ENCODE results near the gene FER1L5. TPM values are rescaled to one million over a fixed set of nuclear protein-coding genes. Genes with fewer than 3 reads are reported as not detected.
A peak's percentile ranks its signal among the peaks of the same experiment; 100 is the strongest.

The FER1L5 gene
- total and polyA plus RNA-seq, 9 of the 15 experiments (the other 6 are each of a cell fraction or from before 2014, with no cell fraction given), result 0.01 TPM; not detected in 6

- TF ChIP-seq, protein P1, sequence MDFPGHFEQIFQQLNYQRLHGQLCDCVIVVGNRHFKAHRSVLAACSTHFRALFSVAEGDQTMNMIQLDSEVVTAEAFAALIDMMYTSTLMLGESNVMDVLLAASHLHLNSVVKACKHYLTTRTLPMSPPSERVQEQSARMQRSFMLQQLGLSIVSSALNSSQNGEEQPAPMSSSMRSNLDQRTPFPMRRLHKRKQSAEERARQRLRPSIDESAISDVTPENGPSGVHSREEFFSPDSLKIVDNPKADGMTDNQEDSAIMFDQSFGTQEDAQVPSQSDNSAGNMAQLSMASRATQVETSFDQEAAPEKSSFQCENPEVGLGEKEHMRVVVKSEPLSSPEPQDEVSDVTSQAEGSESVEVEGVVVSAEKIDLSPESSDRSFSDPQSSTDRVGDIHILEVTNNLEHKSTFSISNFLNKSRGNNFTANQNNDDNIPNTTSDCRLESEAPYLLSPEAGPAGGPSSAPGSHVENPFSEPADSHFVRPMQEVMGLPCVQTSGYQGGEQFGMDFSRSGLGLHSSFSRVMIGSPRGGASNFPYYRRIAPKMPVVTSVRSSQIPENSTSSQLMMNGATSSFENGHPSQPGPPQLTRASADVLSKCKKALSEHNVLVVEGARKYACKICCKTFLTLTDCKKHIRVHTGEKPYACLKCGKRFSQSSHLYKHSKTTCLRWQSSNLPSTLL (IDR thresholded peaks at IDR 0.05), result no peak
- 0 out of 2 replicates have a peak, but pooled peaks have one; percentile 65 for TF ChIP-seq ZC3H4 (CRISPR knock-in tag; IDR thresholded peaks at IDR 0.05; ENCODE audit: borderline replicate concordance)
- no peak for TF ChIP-seq PPARD (CRISPR knock-in tag; IDR thresholded peaks at IDR 0.05)
- TF ChIP-seq SRSF7 (optimal IDR thresholded peaks at IDR 0.05; ENCODE audit: low read depth, low read length), result no peak
- TF ChIP-seq CREB5 (CRISPR knock-in tag; IDR thresholded peaks at IDR 0.05), result no peak
These were observed 5.0 kb upstream of the FER1L5 start (continued) for GRCh38 chr2:96637385-96638143.
